Hepatocyte (in vitro differentiated cells): ENCODE data around the gene COX4I2. TPM values are rescaled to one million over a fixed set of nuclear protein-coding genes. Genes with fewer than 3 reads are reported as not detected.

Source experiments
- DNase-seq: peaks from one replicate; pipeline ENCODE4 v3.0.0-alpha.2; 2016; ENCODE audit warnings: low spot score
- H2AFZ ChIP-seq: fragments of 200-600 bp; sonication (generic); 2 replicates; pipeline ENCODE4 v1.6.0; 2016; ENCODE audit warnings: antibody characterized with exemption, mild to moderate bottlenecking
- H3K27ac ChIP-seq: fragments of 200-600 bp; sonication (generic); 2 replicates; pipeline ENCODE4 v1.5.1; 2016; ENCODE audit warnings: mild to moderate bottlenecking
- H3K27me3 ChIP-seq: fragments of 200-600 bp; sonication (generic); 2 replicates; pipeline ENCODE4 v1.6.1; 2016
- H3K36me3 ChIP-seq: fragments of 200-600 bp; sonication (generic); replicated peaks from 2 replicates; pipeline ENCODE4 v1.5.1; 2016; ENCODE audit warnings: low read depth; ENCODE audit not compliant: insufficient read depth
- H3K4me1 ChIP-seq: fragments of 200-600 bp; sonication (generic); 2 replicates; pipeline ENCODE4 v1.5.1; 2016; ENCODE audit warnings: mild to moderate bottlenecking, moderate library complexity; ENCODE audit not compliant: insufficient read depth
- H3K4me2 ChIP-seq: fragments of 200-600 bp; sonication (generic); 2 replicates; pipeline ENCODE4 v1.6.0; 2016
- H3K4me3 ChIP-seq: fragments of 200-600 bp; sonication (generic); 2 replicates; pipeline ENCODE4 v1.5.1; 2016; ENCODE audit warnings: mild to moderate bottlenecking
- H3K79me2 ChIP-seq: fragments of 200-600 bp; sonication (generic); 2 replicates; pipeline ENCODE4 v1.6.0; 2017; ENCODE audit warnings: mild to moderate bottlenecking
- H3K9me2 ChIP-seq: fragments of 200-600 bp; sonication (generic); replicated peaks from 2 replicates; pipeline ENCODE4 v1.6.0; 2017; ENCODE audit warnings: mild to moderate bottlenecking; ENCODE audit not compliant: insufficient read depth
- H3K9me3 ChIP-seq: fragments of 200-600 bp; sonication (generic); 2 replicates; pipeline ENCODE4 v1.5.1; 2016; ENCODE audit warnings: low read depth, mild to moderate bottlenecking
- H4K20me1 ChIP-seq: fragments of 200-600 bp; sonication (generic); 2 replicates; pipeline ENCODE4 v1.6.0; 2016; ENCODE audit warnings: mild to moderate bottlenecking; ENCODE audit not compliant: insufficient read depth, poor library complexity, severe bottlenecking
- CTCF ChIP-seq: fragments of 200-600 bp; sonication (generic); IDR thresholded peaks from 2 replicates; pipeline ENCODE4 v1.5.1; 2016; ENCODE audit warnings: antibody characterized with exemption, mild to moderate bottlenecking; ENCODE audit not compliant: poor library complexity
- EZH2 ChIP-seq: fragments of 200-600 bp; sonication (generic); IDR thresholded peaks from 2 replicates; pipeline ENCODE4 v1.6.1; 2016; ENCODE audit warnings: antibody characterized with exemption, mild to moderate bottlenecking, borderline replicate concordance
- EZH2phosphoT487 ChIP-seq: fragments of 200-600 bp; sonication (generic); IDR thresholded peaks from one replicate; pipeline ENCODE4 v1.6.1; 2018; ENCODE audit warnings: antibody characterized with exemption, mild to moderate bottlenecking, low read depth, moderate library complexity; ENCODE audit not compliant: unreplicated experiment, severe bottlenecking
- WGBS: methylation state at CpG from one replicate; pipeline ENCODE4 v1.1.6; 2016; ENCODE audit warnings: low lambda C conversion rate; ENCODE audit errors: missing lambda C conversion rate; 5-methylcytosine and 5-hydroxymethylcytosine counted together
- polyA plus RNA-seq: library from polyadenylated mRNA; unstranded; fragments of >200 nt; fragmentation: Nextera tagmentation; extraction: Ambion mirVana; gene quantifications from 2 replicates; pipeline ENCODE4 v1.2.1, GENCODE V29; 2016
- total RNA-seq: library from RNA; depleted of rRNA; stranded (reverse); fragments of >200 nt; gene quantifications from 2 replicates; pipeline ENCODE4 v1.2.3, GENCODE V29; 2014

COX4I2 gene
- total and polyA plus RNA-seq, 2 experiments from 2014 or later: 0.37 to 3.6 TPM

DNA sequence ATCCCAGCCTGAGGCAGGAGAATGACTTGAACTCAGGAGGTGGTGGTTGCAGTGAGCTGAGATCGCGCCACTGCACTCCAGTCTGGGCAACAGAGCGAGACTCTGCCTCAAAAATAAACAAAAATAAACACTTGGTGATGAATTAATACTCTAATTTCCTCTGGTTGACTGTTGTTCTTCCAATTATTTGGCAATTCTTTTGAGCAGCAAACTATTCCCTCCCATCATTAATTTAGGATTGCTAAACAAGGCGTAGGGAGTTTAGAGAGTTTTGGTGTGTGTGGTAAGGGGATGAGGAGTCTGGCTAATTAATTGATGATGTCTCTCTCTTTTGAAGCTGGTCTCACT is 35.3 kb upstream of the COX4I2 start:
- peaks cover 22% of the 10 kb centered on the region for H3K79me2 ChIP-seq
- H4K20me1 ChIP-seq: peaks cover 13% of the 10 kb centered on the region
- 87% methylated on average over 4 of the region's 4 CpGs for WGBS
- H2AFZ ChIP-seq: no peak overlapping the region
- H3K9me3 ChIP-seq: no peaks in the 10 kb centered on the region
- H3K27ac ChIP-seq: peak overlapping the region; percentile 97
- no peak overlapping the region for H3K4me3 ChIP-seq
- H3K4me1 ChIP-seq: peaks cover 17% of the 10 kb centered on the region
- TF ChIP-seq EZH2 (no peak), CTCF (no peak), EZH2phosphoT487 (no peak)
- H3K27me3 ChIP-seq: no peaks in the 10 kb centered on the region
- H3K4me2 ChIP-seq: peak overlapping the region; percentile 6
- H3K9me2 ChIP-seq: no peaks in the 10 kb centered on the region
- DNase-seq: no peak
- no peaks in the 10 kb centered on the region for H3K36me3 ChIP-seq

DNA sequence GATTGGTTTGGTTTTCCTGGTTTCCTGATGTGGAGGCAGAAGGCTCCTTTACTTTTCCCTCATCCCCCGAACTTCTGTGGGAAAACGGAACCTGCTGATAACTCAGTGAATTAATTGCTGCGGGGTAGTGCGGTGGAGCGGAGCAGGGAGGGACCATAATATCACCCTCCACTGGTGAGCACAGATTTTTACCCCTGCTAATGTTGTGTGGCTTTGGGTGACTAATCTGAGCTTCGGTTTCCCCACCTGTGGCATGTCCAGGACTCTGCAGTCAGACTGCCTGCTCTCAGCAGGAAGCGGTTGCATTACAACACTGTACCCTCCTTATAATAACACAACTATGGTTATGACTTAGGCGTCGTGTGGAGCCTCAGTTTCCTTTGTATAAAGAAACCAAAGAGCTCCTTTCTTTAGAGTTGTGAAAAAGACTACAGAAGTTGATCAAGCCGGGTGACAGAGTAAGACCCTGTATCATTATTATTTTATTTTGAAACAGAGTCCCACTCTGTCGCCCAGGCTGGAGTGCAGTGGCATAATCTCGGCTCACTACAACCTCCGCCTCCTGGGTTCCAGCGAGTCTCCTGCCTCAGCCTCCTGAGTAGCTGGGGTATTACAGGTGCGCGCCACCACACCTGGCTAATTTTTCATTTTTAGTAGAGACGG is 34.8 kb upstream of the COX4I2 start:
- no peak overlapping the region for H2AFZ ChIP-seq
- no peak for TF ChIP-seq EZH2phosphoT487
- TF ChIP-seq CTCF: peak; percentile 1
- DNase-seq: peak; percentile 67
- no peak overlapping the region for H3K4me3 ChIP-seq
- 68% methylated on average over 17 of the region's 17 CpGs for WGBS
- H4K20me1 ChIP-seq: peaks cover 13% of the 10 kb centered on the region
- H3K79me2 ChIP-seq: peaks cover 22% of the 10 kb centered on the region
- H3K4me1 ChIP-seq: peaks cover 22% of the 10 kb centered on the region
- peak overlapping the region; percentile 6 for H3K4me2 ChIP-seq
- no peaks in the 10 kb centered on the region for H3K9me3 ChIP-seq
- no peaks in the 10 kb centered on the region for H3K36me3 ChIP-seq
- peak overlapping the region; percentile 97 for H3K27ac ChIP-seq
- no peaks in the 10 kb centered on the region for H3K9me2 ChIP-seq
- H3K27me3 ChIP-seq: no peaks in the 10 kb centered on the region

GRCh38 chr20:31603822-31604566 is 33.7 kb upstream of the COX4I2 start:
- peak overlapping the region; percentile 78 for H3K4me2 ChIP-seq
- no peaks in the 10 kb centered on the region for H3K9me3 ChIP-seq
- H4K20me1 ChIP-seq: peaks cover 13% of the 10 kb centered on the region
- peak overlapping the region; percentile 34 for H3K4me3 ChIP-seq
- H2AFZ ChIP-seq: no peak overlapping the region
- H3K27ac ChIP-seq: peak overlapping the region; percentile 97
- no peaks in the 10 kb centered on the region for H3K36me3 ChIP-seq
- H3K79me2 ChIP-seq: peaks cover 22% of the 10 kb centered on the region
- H3K27me3 ChIP-seq: no peaks in the 10 kb centered on the region
- H3K9me2 ChIP-seq: no peaks in the 10 kb centered on the region
- no peak for TF ChIP-seq EZH2
- TF ChIP-seq EZH2phosphoT487: no peak
- no peak for TF ChIP-seq CTCF
- peaks cover 26% of the 10 kb centered on the region for H3K4me1 ChIP-seq
- DNase-seq: peak; percentile 100
- 11% methylated on average over 43 of the region's 43 CpGs for WGBS
